ENCODE results near the gene CTBS.

- no peak for TF ChIP-seq CTCF (IDR thresholded peaks at IDR 0.05)
- no peak for TF ChIP-seq EZH2 (IDR thresholded peaks at IDR 0.05)
- no peak for TF ChIP-seq EZH2phosphoT487 (IDR thresholded peaks at IDR 0.05)
Observed at GRCh38 chr1:84581648-84582047, 7.4 kb upstream of the CTBS start.
